ENCODE data around the gene C1orf87.

The C1orf87 gene, protein sequence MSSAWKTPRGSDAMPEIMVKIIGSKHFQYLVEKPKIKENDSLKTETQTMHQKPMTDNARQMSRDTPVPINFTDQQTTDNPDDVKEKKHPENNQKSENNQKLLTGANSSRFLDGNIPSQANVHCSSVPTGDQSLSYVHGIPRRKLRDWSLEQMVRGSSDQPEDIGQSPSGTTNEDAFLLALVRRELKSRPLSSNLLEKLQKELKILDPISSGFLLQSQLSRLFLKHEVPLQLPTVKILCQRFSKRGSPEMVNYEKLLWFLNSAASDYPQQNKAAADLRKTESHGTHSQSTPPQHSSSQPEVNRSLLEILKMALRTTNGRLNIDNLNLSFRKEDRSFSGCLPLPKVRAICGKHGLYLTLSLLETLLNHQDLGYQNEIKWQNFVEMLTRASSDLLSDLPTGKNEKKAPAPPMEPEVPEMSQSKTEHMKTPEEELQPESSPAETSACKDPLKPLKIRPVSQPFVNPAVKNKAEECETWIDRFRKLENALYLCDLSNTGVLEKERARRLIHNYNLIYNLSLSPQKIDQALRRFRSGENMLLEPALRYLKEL

GRCh38 chr1:60073605-60074278 lies at the start of gene C1orf87:
Gene C1orf87, minus strand, starts transcription at chr1:60073770. Its CDS starts 1,127 bp downstream, at chr1:60072643.
- no peak for DNase-seq (ENCODE audit: low read depth)

DNA sequence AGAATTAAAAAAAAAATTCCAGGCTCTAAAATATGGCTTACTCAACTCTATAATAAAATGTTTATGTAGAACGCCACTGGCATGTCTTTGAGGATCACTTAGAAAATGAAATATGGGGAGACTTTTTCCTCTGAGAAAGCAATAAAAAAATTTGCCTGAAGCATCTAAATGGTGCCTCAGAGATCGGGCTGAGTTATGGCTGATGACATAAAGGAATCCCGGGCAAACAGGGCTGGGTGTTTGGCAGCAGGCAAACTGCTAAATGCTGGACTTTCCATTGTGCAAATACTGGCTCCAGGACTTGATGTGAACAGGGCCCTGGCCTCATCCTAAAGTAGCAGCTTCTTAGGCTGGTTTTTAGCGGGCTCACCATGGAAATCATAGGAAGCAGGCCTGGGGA lies 44.5 kb upstream of the C1orf87 start:
- no peak for DNase-seq (ENCODE audit: low read depth)

GRCh38 chr1:60114745-60115318 lies 41.3 kb upstream of the C1orf87 start:
- no peak for DNase-seq (ENCODE audit: low read depth)

- no peak for DNase-seq (ENCODE audit: low read depth)
Observed at GRCh38 chr1:60113596-60113995, 40.0 kb upstream of the C1orf87 start.

DNA sequence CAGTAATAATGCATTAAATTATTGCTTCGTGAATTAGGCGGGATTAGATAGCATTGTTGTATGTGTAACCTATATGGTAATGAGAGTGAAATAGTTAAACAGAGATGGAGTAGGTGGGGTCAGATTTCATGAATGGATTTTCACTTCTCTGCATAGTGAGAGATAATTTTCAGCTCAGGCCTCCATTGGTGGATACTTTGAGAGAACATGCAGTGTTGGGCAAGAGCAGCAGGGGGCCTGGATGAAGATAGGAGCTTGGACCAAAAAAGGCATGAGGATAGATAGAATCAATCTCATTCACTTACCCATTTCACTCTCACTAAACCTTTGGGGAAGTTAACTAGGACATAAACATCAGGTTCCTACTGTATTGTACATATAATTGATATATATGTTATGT lies 39.5 kb upstream of the C1orf87 start:
- no peak for DNase-seq (ENCODE audit: low read depth)

DNA sequence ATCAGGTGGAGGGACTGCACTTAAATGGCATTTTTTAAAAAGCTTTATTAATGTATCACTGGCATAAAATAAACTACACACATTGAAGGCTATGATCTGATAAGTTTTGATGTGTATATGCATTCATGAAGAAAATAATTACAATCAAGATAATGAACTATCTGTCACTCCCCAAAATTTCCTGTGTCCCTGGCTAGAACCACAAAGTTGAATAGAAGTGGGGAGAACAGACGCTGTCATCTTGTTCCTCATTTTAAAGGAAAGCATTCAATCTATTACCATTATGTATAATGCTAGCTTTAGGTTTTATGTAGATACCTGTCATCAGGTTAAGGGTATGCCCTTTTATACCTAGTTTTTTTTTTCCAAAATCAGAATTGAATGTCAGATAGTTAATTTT lies 38.1 kb upstream of the C1orf87 start:
- DNase-seq (ENCODE audit: low read depth), result no peak

DNA sequence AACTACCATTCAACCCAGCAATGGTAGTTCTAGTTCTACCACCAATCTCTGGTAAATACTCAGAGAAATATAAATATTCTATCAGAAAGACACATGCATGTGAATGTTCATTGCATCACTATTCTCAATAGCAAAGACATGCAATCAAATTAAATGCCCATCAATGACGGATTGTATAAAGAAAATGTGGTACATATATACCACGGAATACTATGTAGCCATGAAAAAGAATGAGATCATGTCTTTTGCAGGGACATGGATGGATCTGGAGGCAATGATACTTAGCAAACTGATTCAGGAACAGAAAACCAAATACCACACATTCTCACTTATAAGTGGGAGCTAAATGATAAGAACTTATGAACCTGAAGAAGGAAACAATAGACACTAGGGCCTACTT lies 37.5 kb upstream of the C1orf87 start:
- no peak for DNase-seq (ENCODE audit: low read depth)

GRCh38 chr1:60108196-60108595 lies 34.6 kb upstream of the C1orf87 start:
- no peak for DNase-seq (ENCODE audit: low read depth)

DNA sequence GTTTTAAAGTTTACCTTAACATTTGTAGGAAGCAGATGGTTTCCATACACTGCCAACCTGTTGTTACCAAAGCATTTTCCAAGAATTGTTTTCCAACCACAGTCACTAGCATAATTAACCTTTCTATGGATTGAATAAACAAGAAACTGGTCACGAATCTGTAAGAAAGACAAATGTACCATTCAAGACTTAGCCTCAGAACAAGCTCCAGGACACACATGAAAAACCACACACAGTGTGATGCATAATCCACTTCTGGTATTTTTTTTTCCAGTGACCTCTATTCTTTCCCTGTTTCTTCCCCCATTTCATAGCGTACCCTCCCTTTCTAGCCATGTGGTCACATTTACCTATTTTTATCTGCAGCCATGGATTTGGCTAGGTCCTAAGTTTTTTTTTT lies 29.6 kb upstream of the C1orf87 start:
- DNase-seq (ENCODE audit: low read depth), result no peak

GRCh38 chr1:60102267-60103061 lies 28.9 kb upstream of the C1orf87 start:
- DNase-seq (ENCODE audit: low read depth), result no peak

DNA sequence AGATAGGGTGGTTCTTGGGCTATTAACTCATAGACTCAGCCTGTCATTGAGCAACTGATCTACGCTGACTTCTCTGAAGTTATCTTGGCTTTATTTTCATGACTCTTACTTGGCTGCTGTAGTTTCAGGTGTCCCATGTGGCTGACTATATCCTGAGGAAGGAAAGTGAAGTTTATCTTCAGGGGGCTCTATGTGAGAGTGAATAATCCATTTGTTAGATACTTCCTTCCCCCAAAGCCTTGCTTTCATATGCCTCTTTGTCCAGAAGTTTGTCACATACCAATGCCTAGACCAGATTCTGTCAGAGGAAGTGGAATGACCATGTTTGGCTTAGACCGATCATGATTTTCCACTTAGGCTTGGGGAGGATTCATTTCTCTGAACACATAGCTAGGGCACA lies 27.9 kb upstream of the C1orf87 start:
- no peak for DNase-seq (ENCODE audit: low read depth)

DNA sequence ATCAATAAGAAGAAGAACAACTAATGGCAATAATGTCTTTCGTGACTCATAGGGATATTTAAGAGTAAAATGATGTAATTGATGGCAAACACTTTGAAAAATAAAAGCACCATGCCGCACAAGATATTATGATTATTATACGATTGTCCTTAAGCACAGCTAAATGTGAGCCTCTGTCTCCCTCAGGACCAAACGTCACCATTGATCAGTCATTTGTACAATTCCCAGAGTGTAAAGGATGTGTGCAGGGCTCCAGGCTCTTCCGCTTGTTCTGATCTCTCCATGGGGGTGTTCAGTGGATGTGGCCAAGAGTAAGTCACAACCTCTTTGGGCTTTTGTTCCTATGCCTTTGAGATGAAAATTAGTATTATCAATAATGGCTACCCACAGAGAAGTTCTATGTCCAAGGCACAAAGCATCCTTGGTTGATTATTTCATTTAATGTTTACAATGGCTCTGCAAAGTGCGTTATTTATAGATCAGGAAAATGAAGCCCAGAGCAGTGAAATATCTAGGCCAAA lies 17.7 kb upstream of the C1orf87 start:
- DNase-seq (ENCODE audit: low read depth), result no peak

DNA sequence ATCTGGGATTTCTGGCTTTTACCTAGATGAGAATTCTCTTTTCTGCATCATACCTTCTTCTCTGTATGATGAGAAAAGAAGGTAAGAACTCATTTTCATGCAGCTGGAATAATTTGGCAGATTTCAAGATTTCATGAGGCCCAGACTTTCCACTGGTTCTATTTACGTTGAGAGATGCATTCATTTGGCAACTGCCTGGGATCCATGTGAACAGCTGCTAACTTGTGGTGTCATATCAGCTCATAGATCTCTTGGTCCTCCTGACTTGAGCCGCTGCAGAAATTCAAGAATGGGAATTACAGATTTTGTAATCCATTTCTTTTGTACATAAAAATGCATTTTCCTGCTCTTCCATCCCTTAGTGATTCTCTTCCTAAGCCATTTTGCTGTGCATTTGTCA lies 17.1 kb upstream of the C1orf87 start:
- DNase-seq (ENCODE audit: low read depth), result no peak

- DNase-seq (ENCODE audit: low read depth), result no peak
Observed at GRCh38 chr1:60088620-60089155, 15.1 kb upstream of the C1orf87 start.

GRCh38 chr1:60087681-60088080 lies 14.1 kb upstream of the C1orf87 start:
- no peak for DNase-seq (ENCODE audit: low read depth)

DNA sequence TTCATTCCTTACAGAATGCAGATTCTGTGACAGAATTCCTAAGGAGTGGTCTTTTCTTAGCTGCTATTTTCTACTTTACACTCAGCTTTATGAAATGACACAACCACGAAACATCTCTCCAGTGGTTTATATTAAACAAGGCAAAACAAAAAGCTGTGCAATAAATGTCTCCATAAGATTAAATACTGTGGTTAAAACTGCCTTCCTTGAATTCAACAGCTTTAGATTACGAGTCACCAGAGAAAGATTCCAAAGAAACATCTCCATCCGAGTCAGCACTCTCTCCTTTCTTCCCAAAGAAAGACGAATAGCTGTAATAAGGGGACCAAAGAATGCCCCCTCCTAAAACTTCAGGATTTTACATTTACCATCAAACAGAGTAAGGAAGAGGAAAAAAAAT lies 4.6 kb upstream of the C1orf87 start:
- DNase-seq (ENCODE audit: low read depth), result no peak

GRCh38 chr1:60071296-60071695 lies 2.3 kb downstream of the C1orf87 start:
- DNase-seq (ENCODE audit: low read depth), result no peak

DNA sequence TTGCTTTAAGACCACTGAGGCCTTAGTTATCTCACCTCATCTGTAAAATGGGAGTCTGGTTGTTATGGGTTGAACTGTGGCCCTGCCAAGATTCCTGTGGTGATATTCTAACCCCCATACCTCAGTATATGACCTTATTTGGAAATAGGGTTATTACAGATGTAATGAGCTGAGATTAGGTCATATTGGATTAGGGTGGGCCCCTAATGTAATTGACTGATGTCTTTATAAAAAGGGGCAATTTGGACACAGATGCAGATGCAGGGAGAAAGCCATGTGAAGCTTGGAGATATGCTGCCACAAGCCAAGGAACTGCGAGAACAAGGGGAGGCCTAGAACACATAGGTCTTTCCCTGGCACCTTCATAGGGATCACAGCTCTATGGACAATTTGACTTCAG lies 3.9 kb downstream of the C1orf87 start:
- no peak for DNase-seq (ENCODE audit: low read depth)

- DNase-seq (ENCODE audit: low read depth), result no peak
Observed at GRCh38 chr1:60068393-60069045, 5.1 kb downstream of the C1orf87 start.

DNA sequence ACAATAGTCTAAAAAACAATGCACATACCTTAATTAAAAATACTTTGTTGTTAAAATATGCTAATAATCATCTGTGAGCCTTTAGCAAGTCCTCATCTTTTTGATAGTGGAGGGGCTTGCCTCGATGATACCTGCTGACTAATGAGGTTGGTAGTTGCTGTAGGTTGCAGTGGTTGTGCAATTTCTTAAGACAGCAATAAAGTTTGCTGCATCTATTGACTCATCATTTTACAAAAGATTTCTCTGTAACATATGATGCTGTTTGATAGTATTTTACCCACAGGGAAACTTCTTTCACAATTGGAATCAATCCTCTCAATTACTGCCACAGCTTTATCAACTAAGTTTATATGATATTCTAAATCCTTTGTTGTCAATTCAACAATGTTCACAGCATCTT lies 7.6 kb downstream of the C1orf87 start:
- DNase-seq (ENCODE audit: low read depth), result no peak

DNA sequence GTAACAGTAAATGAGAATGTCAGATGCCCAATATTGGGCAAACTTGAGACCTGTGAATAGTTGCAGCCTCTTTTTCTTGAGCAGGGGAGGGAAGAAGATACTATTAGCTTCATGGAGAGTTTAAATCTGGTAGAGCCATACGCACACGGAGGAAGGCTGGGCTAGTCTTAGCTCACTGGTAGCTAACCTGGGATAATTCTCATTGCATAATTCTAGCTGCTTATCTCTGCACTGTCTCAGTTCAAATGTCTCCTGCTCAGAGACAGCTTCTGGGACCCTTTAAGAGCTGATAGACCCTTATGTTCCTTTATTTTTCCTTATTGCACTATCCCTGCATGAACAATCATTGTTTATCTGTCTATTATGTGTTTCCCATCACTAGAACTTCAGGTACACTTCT lies 8.4 kb downstream of the C1orf87 start:
- DNase-seq (ENCODE audit: low read depth), result no peak

Data from stimulated activated CD8-positive, alpha-beta memory T cell treated with anti-CD3 and anti-CD28 coated beads, Interleukin-12 subunit alpha, Interleukin-12 subunit beta, amount 100 ng/mL, for 1 hour (primary cell).